ENCODE data around the gene HSPA12B.

DNA sequence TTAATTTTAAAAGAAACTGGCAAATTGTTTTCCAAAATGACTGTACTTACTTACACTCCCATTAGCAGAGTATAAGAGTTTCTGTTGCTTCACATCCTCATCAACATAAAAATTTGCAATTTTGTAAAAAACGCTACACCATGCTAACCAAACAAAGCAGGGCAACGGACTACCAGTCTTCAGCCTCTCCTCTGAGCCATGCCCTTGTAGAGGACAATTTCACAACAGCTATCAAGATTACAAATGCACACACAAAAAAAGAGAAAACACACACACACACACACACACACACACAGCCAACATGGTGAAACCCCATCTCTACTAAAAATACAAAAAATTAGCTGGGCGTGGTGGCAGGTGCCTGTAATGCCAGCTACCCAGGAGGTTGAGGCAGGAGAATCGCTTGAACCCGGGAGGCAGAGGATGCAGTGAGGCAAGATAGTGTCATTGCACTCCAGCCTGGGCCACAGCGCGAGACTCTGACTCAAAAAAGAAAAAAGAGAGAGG lies 39.1 kb downstream of the HSPA12B start:
- TF ChIP-seq EZH2 (IDR thresholded peaks at IDR 0.05) = no peak
- TF ChIP-seq FOXP2 (optimal IDR thresholded peaks at IDR 0.05; ENCODE audit: control extremely low read depth, extremely low read length, insufficient read depth) = no peak
